Calu3 (cell line): ENCODE measurements around the gene SAMD5. TPM values are rescaled to one million over a fixed set of nuclear protein-coding genes. Genes with fewer than 3 reads are reported as not detected.

ENCODE experiments used
- BruUV-seq: library from RNA; stranded (reverse); fragments of 400-500 nt; replicated peaks from 2 replicates; lab custom pipeline; 2021; lab: Mats Ljungman, UMichigan
- CTCF ChIA-PET: fragments of 300-600 bp; sonication (Branson Sonifier 250); formaldehyde crosslinking; loops from one replicate; lab custom pipeline; 2022; ENCODE audit warnings: antibody characterized with exemption; lab: Charles Lee
- DNase-seq: peaks from one replicate; pipeline ENCODE4 v3.0.0; 2022
- H3K27ac Mint-ChIP-seq: one replicate; pipeline ENCODE4 v1.8.0; 2022; ENCODE audit warnings: mixed read lengths; ENCODE audit not compliant: unreplicated experiment
- H3K27me3 Mint-ChIP-seq: one replicate; pipeline ENCODE4 v1.8.0; 2022; ENCODE audit warnings: mixed read lengths; ENCODE audit not compliant: unreplicated experiment
- H3K36me3 Mint-ChIP-seq: one replicate; pipeline ENCODE4 v1.8.0; 2022; ENCODE audit warnings: mild to moderate bottlenecking, moderate library complexity, mixed read lengths; ENCODE audit not compliant: insufficient read depth, unreplicated experiment
- H3K4me1 Mint-ChIP-seq: one replicate; pipeline ENCODE4 v1.8.0; 2022; ENCODE audit warnings: mild to moderate bottlenecking, low read depth, mixed read lengths; ENCODE audit not compliant: unreplicated experiment
- H3K4me3 Mint-ChIP-seq: one replicate; pipeline ENCODE4 v1.8.0; 2022; ENCODE audit warnings: mild to moderate bottlenecking, low read depth, moderate library complexity, mixed read lengths; ENCODE audit not compliant: unreplicated experiment
- H3K9me3 Mint-ChIP-seq: one replicate; pipeline ENCODE4 v1.8.0; 2022; ENCODE audit warnings: low read depth, mixed read lengths; ENCODE audit not compliant: unreplicated experiment
- intact Hi-C: fragments of 100-400 bp; cut with micrococcal nuclease; formaldehyde crosslinking; loops from one replicate; pipeline ENCODE4 v1.10.0; 2022; ENCODE audit not compliant: unreplicated experiment
- total RNA-seq: library from RNA; stranded (reverse); gene quantifications from 2 replicates; pipeline ENCODE4 v1.2.3, GENCODE V29; 2022
- TF ChIP-seq, protein P1 (sequence below): fragments of 200-600 bp; IDR thresholded peaks from one replicate; pipeline ENCODE4 v1.8.0; 2022; ENCODE audit warnings: antibody characterized with exemption; ENCODE audit not compliant: unreplicated experiment

Gene SAMD5
- total RNA-seq, 1 experiment from 2014 or later = 0.76 TPM

- TF ChIP-seq, protein P1, sequence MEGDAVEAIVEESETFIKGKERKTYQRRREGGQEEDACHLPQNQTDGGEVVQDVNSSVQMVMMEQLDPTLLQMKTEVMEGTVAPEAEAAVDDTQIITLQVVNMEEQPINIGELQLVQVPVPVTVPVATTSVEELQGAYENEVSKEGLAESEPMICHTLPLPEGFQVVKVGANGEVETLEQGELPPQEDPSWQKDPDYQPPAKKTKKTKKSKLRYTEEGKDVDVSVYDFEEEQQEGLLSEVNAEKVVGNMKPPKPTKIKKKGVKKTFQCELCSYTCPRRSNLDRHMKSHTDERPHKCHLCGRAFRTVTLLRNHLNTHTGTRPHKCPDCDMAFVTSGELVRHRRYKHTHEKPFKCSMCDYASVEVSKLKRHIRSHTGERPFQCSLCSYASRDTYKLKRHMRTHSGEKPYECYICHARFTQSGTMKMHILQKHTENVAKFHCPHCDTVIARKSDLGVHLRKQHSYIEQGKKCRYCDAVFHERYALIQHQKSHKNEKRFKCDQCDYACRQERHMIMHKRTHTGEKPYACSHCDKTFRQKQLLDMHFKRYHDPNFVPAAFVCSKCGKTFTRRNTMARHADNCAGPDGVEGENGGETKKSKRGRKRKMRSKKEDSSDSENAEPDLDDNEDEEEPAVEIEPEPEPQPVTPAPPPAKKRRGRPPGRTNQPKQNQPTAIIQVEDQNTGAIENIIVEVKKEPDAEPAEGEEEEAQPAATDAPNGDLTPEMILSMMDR = no peak
- H3K9me3 Mint-ChIP-seq = peaks cover 3% of the 10 kb centered on the region
- intact Hi-C loops = no loop called here
- DNase-seq = no peak
- peaks cover 17% of the 10 kb centered on the region for H3K27me3 Mint-ChIP-seq
- no peaks in the 10 kb centered on the region for H3K36me3 Mint-ChIP-seq
- no peak overlapping the region for H3K27ac Mint-ChIP-seq
- BruUV-seq = no TSS peak
- no peak overlapping the region for H3K4me3 Mint-ChIP-seq
- CTCF ChIA-PET = no interaction called here
- H3K4me1 Mint-ChIP-seq = peaks cover 14% of the 10 kb centered on the region
Observed at GRCh38 chr6:147514831-147515230, 6.3 kb downstream of the SAMD5 start.

GRCh38 chr6:147515327-147515726, 6.8 kb downstream of the SAMD5 start:
- no peaks in the 10 kb centered on the region for H3K36me3 Mint-ChIP-seq
- peaks cover 3% of the 10 kb centered on the region for H3K9me3 Mint-ChIP-seq
- H3K27me3 Mint-ChIP-seq = peaks cover 12% of the 10 kb centered on the region
- peaks cover 9% of the 10 kb centered on the region for H3K4me1 Mint-ChIP-seq
- BruUV-seq = no TSS peak
- no peak overlapping the region for H3K27ac Mint-ChIP-seq
- DNase-seq = no peak
- intact Hi-C loops = no loop called here
- CTCF ChIA-PET = no interaction called here
- TF ChIP-seq, protein P1 = no peak
- no peak overlapping the region for H3K4me3 Mint-ChIP-seq

DNA sequence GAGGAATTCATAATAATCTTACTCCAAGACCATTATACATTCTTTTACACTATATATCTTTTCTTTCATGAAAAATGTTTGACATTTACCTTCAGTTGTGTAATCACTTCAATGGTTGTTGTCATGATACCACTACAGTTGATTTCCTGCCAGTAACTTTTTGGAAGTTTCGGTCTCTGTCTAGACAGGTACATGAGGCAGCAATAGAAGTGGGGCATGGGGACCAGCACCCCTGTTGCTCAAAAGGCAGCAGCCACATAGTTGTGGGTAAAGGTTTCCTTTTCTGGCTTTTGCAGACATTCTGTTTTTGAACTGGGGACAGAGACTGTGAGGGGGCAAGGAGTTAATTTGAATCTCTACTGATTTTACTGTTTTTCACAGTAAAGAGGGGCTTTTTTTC, 14.1 kb downstream of the SAMD5 start:
- Mint-ChIP-seq H3K27me3 (no peaks in the 10 kb centered on the region), H3K4me1 (no peaks in the 10 kb centered on the region), H3K4me3 (no peak overlapping the region), H3K27ac (no peak overlapping the region), H3K36me3 (no peaks in the 10 kb centered on the region), H3K9me3 (no peaks in the 10 kb centered on the region)
- intact Hi-C loops = no loop called here
- CTCF ChIA-PET = no interaction called here
- no peak for DNase-seq
- TF ChIP-seq, protein P1 = no peak
- BruUV-seq = no TSS peak

- TF ChIP-seq, protein P1 = no peak
- no peak overlapping the region for H3K4me3 Mint-ChIP-seq
- H3K36me3 Mint-ChIP-seq = no peaks in the 10 kb centered on the region
- BruUV-seq = no TSS peak
- H3K4me1 Mint-ChIP-seq = no peaks in the 10 kb centered on the region
- H3K27ac Mint-ChIP-seq = no peak overlapping the region
- intact Hi-C loops = no loop called here
- no peaks in the 10 kb centered on the region for H3K9me3 Mint-ChIP-seq
- CTCF ChIA-PET = no interaction called here
- DNase-seq = no peak
- no peaks in the 10 kb centered on the region for H3K27me3 Mint-ChIP-seq
Observed at GRCh38 chr6:147525519-147526209, 17.2 kb downstream of the SAMD5 start.
